HCT116 (cell line): ENCODE measurements around the gene MUC4. TPM values are rescaled to one million over a fixed set of nuclear protein-coding genes. Genes with fewer than 3 reads are reported as not detected.

ENCODE experiments used
- ATAC-seq: fragments of 200-7000 bp; cut with Tn5 transposase; 2 replicates; pipeline ENCODE4 v1.9.1; 2020; ENCODE audit warnings: mild to moderate bottlenecking, moderate library complexity
- BruUV-seq: library from RNA; stranded (reverse); fragments of 400-500 nt; replicated peaks from 2 replicates; lab custom pipeline; 2021; lab: Mats Ljungman, UMichigan
- CTCF ChIA-PET: fragments of 300-600 bp; sonication (Branson Sonifier 250); formaldehyde crosslinking; loops from one replicate; lab custom pipeline; 2021; ENCODE audit warnings: antibody characterized with exemption; lab: Charles Lee
- POLR2A ChIA-PET: fragments of 300-600, 350-600 bp; sonication (Branson Sonifier 250); formaldehyde crosslinking; loops from one replicate; lab custom pipeline; 2021; ENCODE audit warnings: antibody characterized with exemption; lab: Charles Lee
- RAD21 ChIA-PET, 2 experiments: fragments of 300-600 bp; sonication (Branson Sonifier 250); formaldehyde crosslinking; loops; one replicate each; lab custom pipeline; 2023; ENCODE audit warnings: low total read pairs in 2 of 2; ENCODE audit not compliant: uncharacterized antibody in 2 of 2, unreplicated experiment in 2 of 2, low non-redundant PET in 1 of 2; lab: Charles Lee
- DNase-seq: peaks from one replicate; pipeline ENCODE4 v3.0.0-alpha.2; 2010; ENCODE audit warnings: low read depth, low spot score
- H2AFZ ChIP-seq: fragments of 200-600 bp; shearing (Covaris generic), sonication (generic); 2 replicates; pipeline ENCODE4 v1.6.1; 2017; ENCODE audit warnings: low read depth, mixed run types, mixed read lengths, antibody characterized with exemption, low read length; ENCODE audit not compliant: poor library complexity, severe bottlenecking
- H3K27ac ChIP-seq: 2 replicates; pipeline ENCODE4 v1.5.1; 2012; ENCODE audit warnings: low read depth, low read length
- H3K27me3 ChIP-seq: fragments of 200-600 bp; sonication (generic); 2 replicates; pipeline ENCODE4 v1.6.1; 2016; ENCODE audit warnings: mixed run types, low read length, mixed read lengths; ENCODE audit not compliant: insufficient read depth
- H3K36me3 ChIP-seq, 2 experiments: fragments of 200-500 bp in 1 of 2; fragments of 200-600 bp in 1 of 2; sonication (Bioruptor generic) in 1 of 2; sonication (generic) in 1 of 2; 2 replicates each; pipeline versions ENCODE4 v1.5.1 to v1.6.1; 2014 to 2016; ENCODE audit warnings: low read length in 2 of 2, inconsistent platforms in 1 of 2, mixed read lengths in 1 of 2, mixed run types in 1 of 2; ENCODE audit not compliant: insufficient read depth in 2 of 2, control insufficient read depth in 1 of 2
- H3K4me1 ChIP-seq, 2 experiments: fragments of 200-600 bp in 1 of 2; sonication (generic) in 1 of 2; 2 replicates each; pipeline versions ENCODE4 v1.5.1 to v1.6.1; 2012 to 2017; ENCODE audit warnings: low read length in 2 of 2, inconsistent platforms in 1 of 2, mild to moderate bottlenecking in 1 of 2, mixed read lengths in 1 of 2, mixed run types in 1 of 2, moderate library complexity in 1 of 2; ENCODE audit not compliant: insufficient read depth in 2 of 2, control insufficient read depth in 1 of 2
- H3K4me2 ChIP-seq: fragments of 200-600 bp; sonication (generic); 2 replicates; pipeline ENCODE4 v1.6.1; 2017; ENCODE audit warnings: mixed run types, low read length, mixed read lengths
- H3K4me3 ChIP-seq, 2 experiments: fragments of 200-600 bp in 1 of 2; sonication (generic) in 1 of 2; replicated peaks in 1 of 2; 2 replicates each; pipeline ENCODE4 v1.5.1; 2011 to 2016; ENCODE audit warnings: low read length in 2 of 2, control low read depth in 1 of 2, low read depth in 1 of 2, mild to moderate bottlenecking in 1 of 2, mixed read lengths in 1 of 2, mixed run types in 1 of 2
- H3K79me2 ChIP-seq: fragments of 200-600 bp; sonication (generic); 2 replicates; pipeline ENCODE4 v1.6.1; 2017; ENCODE audit warnings: mild to moderate bottlenecking, mixed run types, low read length, moderate library complexity, mixed read lengths; ENCODE audit not compliant: insufficient read depth
- H3K9ac ChIP-seq: fragments of 200-600 bp; sonication (generic); 2 replicates; pipeline ENCODE4 v1.6.1; 2016; ENCODE audit warnings: low read length, mixed read lengths
- H3K9me2 ChIP-seq: fragments of 200-600 bp; sonication (generic), shearing (Covaris generic); 2 replicates; pipeline ENCODE4 v1.6.1; 2017; ENCODE audit warnings: mixed run types, mild to moderate bottlenecking, moderate library complexity; ENCODE audit not compliant: insufficient read depth
- H3K9me3 ChIP-seq, 2 experiments: fragments of 200-500 bp in 1 of 2; fragments of 200-600 bp in 1 of 2; sonication (Bioruptor generic) in 1 of 2; sonication (generic) in 1 of 2; 2 replicates each; pipeline ENCODE4 v1.6.1; 2014 to 2017; ENCODE audit warnings: low read length in 2 of 2, mixed read lengths in 2 of 2, inconsistent platforms in 1 of 2, low read depth in 1 of 2, mild to moderate bottlenecking in 1 of 2, mixed run types in 1 of 2, moderate library complexity in 1 of 2; ENCODE audit not compliant: control insufficient read depth in 1 of 2, insufficient read depth in 1 of 2
- H4K20me1 ChIP-seq: fragments of 200-600 bp; sonication (generic), shearing (Covaris generic); 2 replicates; pipeline ENCODE4 v1.6.1; 2017; ENCODE audit warnings: mixed run types, mild to moderate bottlenecking, moderate library complexity; ENCODE audit not compliant: insufficient read depth
- EZH2 ChIP-seq: fragments of 200-600 bp; sonication (generic); IDR thresholded peaks from 2 replicates; pipeline ENCODE4 v1.6.1; 2017; ENCODE audit warnings: antibody characterized with exemption, mixed run types
- EZH2phosphoT487 ChIP-seq: fragments of 200-600 bp; IDR thresholded peaks from 2 replicates; pipeline ENCODE4 v1.6.1; 2018; ENCODE audit warnings: antibody characterized with exemption, borderline replicate concordance
- FOSL1 ChIP-seq: IDR thresholded peaks from 2 replicates; pipeline ENCODE4 v1.6.1; 2012; ENCODE audit warnings: low read depth
- JUND ChIP-seq: IDR thresholded peaks from 2 replicates; pipeline ENCODE4 v1.6.1; 2012
- SIN3A ChIP-seq: IDR thresholded peaks from 2 replicates; pipeline ENCODE4 v1.6.1; 2012; ENCODE audit warnings: low read depth
- SP1 ChIP-seq: IDR thresholded peaks from 2 replicates; pipeline ENCODE4 v1.6.1; 2012; ENCODE audit warnings: low read depth
- YY1 ChIP-seq: IDR thresholded peaks from 2 replicates; pipeline ENCODE4 v1.6.1; 2011; ENCODE audit warnings: low read length, low read depth, moderate library complexity, mild to moderate bottlenecking; ENCODE audit not compliant: insufficient replicate concordance; ENCODE audit errors: extremely low read depth
- ZFX ChIP-seq: fragments of 450-650 bp; IDR thresholded peaks from 2 replicates; pipeline ENCODE4 v1.6.1; 2017
- ZNF274 ChIP-seq: fragments of 200-500 bp; sonication (Bioruptor generic); IDR thresholded peaks from 2 replicates; pipeline ENCODE4 v1.6.1; 2014; ENCODE audit warnings: mild to moderate bottlenecking, low read depth, low read length, inconsistent platforms
- intact Hi-C: fragments of 100-400 bp; cut with micrococcal nuclease; formaldehyde crosslinking; loops from 2 replicates; pipeline ENCODE4 v1.10.0; 2022
- total RNA-seq: library from RNA; stranded (reverse); gene quantifications from one replicate; pipeline ENCODE4 v1.2.1, GENCODE V29; 2021; ENCODE audit not compliant: unreplicated experiment
- TF ChIP-seq, protein P1 (sequence below): IDR thresholded peaks from 2 replicates; pipeline ENCODE4 v1.6.1; 2012; ENCODE audit warnings: low read depth

MUC4 gene
- total RNA-seq, 1 experiment from 2014 or later = 0.64 TPM

DNA sequence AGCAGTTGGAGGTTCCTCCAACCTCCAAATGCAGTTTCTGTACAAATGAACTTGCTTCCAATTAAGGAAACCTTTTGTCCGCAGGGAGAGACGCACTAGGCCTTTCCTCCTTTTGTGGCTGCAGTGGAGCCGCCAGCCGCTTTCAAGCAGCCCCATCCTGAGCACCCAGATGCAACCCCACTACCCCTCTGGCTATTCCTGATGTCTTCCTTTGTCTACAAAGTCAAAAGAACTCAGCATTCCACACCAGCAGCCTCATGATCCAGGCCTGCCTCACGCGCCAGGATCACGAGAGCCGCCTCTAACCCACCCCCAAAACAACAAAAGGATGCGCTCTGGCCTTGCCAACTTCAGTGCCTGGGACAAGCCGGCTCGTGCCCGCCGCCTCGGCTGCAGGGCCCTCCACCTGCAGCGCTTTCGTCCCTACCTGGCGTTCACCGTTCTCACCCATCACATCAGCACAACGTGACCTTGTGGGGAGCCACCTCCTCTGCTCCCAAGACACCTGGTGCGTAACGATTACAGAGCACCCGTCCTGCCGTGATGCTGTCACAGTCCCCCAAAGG lies 48.2 kb upstream of the MUC4 start:
- H3K4me3 ChIP-seq = no peak overlapping the region
- H3K9ac ChIP-seq = no peak overlapping the region
- peak overlapping the region; percentile 59 for H2AFZ ChIP-seq
- DNase-seq = no peak
- intact Hi-C loops = loop anchor here (1.0 kb wide), 1 partner anchor 34 kb away; no protein-coding TSS in a partner anchor
- H3K79me2 ChIP-seq = no peaks in the 10 kb centered on the region
- ChIA-PET CTCF (interaction anchor here (0.7 to 4.9 kb wide), 12 partner anchors 9 to 664 kb away, joined by 3 to 53 read pairs (median 4); no protein-coding TSS in a partner anchor), POLR2A (no interaction called here), RAD21 (interaction anchor here in 1 of 2 experiments (1.0 kb wide), 1 partner anchor 35 kb away, joined by 6 read pairs; no protein-coding TSS in a partner anchor)
- H3K27ac ChIP-seq = no peak overlapping the region
- no peaks in the 10 kb centered on the region for H3K9me3 ChIP-seq
- no TSS peak for BruUV-seq
- TF ChIP-seq ZFX (no peak), ZNF274 (no peak), JUND (no peak), FOSL1 (no peak), EZH2 (no peak), SIN3A (no peak), SP1 (no peak), EZH2phosphoT487 (no peak), YY1 (no peak)
- TF ChIP-seq, protein P1, sequence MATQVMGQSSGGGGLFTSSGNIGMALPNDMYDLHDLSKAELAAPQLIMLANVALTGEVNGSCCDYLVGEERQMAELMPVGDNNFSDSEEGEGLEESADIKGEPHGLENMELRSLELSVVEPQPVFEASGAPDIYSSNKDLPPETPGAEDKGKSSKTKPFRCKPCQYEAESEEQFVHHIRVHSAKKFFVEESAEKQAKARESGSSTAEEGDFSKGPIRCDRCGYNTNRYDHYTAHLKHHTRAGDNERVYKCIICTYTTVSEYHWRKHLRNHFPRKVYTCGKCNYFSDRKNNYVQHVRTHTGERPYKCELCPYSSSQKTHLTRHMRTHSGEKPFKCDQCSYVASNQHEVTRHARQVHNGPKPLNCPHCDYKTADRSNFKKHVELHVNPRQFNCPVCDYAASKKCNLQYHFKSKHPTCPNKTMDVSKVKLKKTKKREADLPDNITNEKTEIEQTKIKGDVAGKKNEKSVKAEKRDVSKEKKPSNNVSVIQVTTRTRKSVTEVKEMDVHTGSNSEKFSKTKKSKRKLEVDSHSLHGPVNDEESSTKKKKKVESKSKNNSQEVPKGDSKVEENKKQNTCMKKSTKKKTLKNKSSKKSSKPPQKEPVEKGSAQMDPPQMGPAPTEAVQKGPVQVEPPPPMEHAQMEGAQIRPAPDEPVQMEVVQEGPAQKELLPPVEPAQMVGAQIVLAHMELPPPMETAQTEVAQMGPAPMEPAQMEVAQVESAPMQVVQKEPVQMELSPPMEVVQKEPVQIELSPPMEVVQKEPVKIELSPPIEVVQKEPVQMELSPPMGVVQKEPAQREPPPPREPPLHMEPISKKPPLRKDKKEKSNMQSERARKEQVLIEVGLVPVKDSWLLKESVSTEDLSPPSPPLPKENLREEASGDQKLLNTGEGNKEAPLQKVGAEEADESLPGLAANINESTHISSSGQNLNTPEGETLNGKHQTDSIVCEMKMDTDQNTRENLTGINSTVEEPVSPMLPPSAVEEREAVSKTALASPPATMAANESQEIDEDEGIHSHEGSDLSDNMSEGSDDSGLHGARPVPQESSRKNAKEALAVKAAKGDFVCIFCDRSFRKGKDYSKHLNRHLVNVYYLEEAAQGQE = no peak
- no peaks in the 10 kb centered on the region for H3K27me3 ChIP-seq
- peak overlapping the region; percentile 31 for H3K4me2 ChIP-seq
- ATAC-seq = no peak
- no peaks in the 10 kb centered on the region for H4K20me1 ChIP-seq
- H3K4me1 ChIP-seq = peaks cover 0 to 21% of the 10 kb centered on the region in 2 experiments; a peak in 2 of 4 replicates
- no peaks in the 10 kb centered on the region for H3K9me2 ChIP-seq
- no peaks in the 10 kb centered on the region for H3K36me3 ChIP-seq
